HG02885 (cell line): ENCODE measurements around the gene SPECC1.
"Not testable (repeated sequence)": the region's sequence is repeated elsewhere in the genome, so short reads cannot be mapped to it uniquely, and the experiment has no call there.

Experiments
- ATAC-seq: cut with Tn5 transposase; IDR thresholded peaks from one replicate; pipeline ENCODE4 v1.9.1; 2021; ENCODE audit warnings: mild to moderate bottlenecking; ENCODE audit not compliant: unreplicated experiment, poor library complexity

SPECC1 gene

DNA sequence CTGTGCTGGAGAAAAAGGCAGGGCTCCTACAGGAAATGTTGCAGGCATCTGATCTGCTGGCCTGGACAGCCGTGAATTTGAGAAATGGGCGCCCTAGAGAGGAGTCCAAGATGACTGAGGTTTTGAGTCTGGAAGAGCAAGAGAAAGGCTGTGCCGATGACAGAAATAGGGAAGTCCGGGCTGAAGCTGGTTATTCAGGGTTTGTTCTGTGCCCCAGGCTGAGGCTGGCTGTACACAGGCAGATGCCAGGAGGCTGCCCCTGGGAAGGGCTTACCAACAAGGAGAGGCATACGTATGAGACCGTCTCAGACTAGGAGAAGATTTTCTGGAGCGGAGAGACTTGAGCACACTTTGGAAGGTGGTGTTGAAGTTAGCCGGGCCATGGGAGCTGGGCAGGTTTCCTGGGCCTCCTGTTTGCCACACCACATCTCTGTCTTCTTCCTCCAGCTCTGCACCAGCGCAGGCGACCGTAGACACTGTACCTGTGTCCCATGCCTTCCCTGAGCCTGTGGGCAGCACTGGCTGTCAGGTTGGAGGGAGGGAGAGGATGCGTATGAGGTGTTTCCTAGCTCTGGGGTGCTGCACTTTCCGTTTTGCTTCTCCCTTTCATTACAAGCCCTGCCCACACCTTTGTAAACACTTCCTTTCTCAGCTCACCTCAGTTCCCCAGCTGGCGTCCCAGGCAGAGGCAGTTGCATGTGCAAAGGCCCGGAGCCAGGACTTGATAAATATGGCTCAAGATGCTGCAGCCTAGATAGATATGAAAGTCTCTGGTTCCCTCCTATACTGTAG lies 80.8 kb downstream of the SPECC1 start:
- ATAC-seq, result no peak

DNA sequence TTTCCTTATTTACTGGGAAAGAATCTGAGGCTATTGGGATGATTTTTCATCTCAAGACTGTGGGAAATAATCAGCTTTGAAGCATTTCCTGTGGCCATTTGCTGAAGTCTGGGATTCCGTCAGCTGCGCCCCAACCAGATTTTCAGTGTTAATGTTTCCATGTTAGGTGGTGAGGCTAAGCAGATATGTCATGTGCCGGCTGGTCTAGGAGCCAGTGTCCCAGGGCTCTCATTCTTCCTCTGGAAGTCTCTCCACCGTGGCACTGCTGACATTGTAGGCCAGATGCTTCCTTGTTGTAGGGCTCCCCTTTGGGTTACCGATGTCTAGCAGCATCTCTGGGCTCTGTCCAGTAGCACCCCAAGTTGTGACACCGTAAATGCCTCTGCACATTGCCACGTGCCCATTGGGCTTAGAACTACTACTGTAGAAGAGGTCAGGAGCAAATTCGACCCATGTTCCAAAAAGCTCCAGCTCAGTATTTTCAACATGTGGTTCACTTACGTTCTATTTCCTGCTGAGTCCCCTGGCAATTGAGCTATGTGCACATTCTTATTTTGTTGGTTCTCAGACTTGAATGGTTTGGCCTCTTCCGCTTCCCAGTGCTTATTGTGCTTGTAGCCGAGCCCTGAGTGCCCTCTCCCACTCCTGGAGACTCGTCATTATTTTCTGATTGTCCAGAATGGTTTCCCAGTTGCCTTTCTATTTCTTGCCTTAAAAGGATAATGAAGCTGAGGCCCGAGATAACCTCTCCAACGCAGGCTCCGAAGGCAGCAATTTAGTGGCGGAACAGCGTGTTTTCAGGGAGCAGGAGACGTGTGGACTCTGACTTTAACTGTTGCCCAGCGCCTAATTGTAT lies 82.2 kb downstream of the SPECC1 start:
- ATAC-seq, result no peak

DNA sequence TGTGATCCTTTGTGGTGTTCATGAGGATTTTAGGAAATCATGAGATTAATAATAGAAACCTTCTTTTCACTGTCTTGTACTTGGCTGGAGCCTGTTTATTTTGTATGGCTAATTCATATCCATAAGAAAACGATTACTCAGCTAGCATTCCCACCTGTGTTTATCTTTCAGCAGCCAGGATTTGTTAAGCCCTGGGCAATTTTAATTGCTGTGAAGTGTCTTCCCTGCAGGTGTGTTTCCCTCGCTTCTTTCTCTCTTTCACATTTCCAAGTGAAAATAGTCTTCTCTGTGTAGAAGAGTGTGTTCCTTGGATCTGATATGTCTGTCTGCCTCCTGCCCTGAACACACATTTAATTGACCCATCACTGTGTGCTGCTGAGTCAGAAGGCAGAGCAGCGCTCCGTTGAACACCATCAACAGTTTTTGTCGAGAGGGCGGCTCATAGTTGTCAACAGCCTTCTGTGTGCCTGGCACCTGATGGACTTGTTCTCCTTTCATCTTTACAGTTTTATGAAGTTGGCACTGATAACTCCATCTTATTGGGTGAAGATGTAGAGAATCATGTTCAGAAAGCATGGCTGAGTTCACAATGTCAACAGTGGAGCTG lies 83.2 kb downstream of the SPECC1 start:
- ATAC-seq, result no peak

DNA sequence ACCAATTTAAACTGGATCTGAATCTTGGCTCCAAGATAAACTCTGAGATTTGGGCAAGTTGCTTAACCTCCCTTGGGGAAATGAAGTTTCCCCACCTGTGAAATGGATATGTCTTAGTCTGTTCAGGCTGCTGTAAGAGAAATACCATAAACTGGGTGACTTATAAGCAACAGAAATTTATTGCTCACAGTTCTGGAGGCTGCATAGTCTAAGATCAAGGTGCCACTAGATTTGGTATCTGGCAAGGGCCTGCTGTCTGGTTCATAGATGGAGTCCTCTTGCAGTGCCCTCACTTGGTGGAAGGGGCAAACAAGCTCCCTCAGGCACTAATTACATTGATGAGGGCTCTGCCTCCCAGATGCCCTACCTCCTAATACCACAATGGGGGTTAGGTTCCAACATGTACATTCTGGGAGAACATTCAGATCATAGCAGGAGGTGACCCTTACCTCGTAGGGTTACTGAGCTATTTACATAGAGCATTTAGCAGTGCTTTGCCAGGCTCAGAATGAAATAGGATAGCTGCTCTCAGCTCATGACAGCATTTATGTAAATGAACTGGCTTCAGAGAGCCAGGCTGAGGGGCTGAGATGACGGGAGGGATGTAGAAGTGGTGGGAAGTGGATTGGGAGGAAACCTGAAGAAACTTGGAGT lies 83.9 kb downstream of the SPECC1 start:
- ATAC-seq, result no peak

DNA sequence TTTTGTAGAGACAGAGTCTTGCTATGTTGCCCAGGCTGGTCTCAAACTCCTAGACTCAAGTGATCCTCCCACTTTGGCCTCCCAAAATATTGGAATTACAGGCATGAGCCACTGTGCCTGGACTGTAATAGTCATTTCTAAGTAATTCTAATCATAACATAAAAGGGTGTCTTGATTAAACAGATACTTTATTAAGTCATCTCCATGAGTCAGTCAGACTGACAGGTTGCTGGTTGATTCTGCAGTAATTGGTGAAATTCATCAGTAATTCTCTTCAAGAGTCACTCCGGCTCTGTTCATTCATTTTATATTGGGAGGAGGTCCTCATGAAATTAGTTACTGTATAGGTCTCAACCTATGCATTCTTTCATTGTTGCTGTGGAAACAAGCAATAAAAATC lies 85.6 kb downstream of the SPECC1 start:
- ATAC-seq, result no peak

DNA sequence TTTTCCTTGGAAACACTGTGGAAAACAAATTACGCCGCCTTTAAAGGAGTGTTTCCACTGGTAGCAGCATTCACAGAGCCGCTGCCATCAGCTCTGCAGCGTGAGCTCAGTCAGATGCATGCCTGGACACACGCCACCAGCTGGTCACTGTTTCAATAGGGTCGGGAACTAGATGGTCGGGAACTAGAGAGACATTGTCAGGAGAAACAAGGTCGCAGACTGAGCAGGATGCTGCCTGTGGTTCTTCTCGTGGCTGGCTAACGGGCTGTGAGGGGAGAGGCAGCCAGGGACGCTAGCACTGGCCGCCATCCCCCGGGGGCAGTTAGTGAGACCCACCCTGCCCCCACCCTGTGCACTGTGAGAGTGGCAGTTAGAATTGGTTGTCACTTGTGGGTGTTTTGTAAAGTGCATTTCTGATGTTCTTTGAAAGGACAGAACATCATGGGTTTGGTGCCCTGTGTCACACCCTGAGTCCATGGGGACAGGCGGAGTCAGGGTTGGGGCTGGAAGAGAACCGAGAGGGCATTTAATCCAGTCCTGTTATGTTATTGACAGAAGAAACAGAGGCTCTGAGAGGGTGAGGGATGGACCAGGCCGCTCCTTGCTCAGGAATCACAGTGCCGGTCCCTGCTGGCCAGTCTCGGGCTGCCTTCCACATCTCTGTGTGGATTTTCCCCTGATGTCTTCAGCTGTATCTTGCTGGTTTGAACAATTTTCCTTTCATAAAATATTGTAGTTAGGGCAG lies 86.3 kb downstream of the SPECC1 start:
- no peak for ATAC-seq

DNA sequence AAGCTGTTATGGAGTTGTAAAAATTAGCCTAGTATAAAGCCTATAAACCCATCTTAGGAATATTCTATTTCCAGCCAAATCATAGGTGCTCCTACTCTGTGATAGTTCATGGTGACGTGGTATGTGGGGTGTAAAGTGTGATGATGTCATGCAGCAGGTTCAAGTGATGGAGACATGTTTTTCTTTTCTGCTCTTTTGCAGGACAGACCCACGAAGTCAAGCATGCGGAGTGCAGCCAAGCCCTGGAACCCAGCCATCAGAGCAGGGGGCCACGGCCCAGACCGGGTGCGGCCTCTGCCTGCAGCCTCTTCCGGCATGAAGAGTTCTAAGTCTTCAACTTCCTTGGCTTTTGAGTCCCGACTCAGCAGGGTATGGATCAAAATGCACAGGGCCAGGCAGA lies 87.3 kb downstream of the SPECC1 start:
- ATAC-seq, result no peak

DNA sequence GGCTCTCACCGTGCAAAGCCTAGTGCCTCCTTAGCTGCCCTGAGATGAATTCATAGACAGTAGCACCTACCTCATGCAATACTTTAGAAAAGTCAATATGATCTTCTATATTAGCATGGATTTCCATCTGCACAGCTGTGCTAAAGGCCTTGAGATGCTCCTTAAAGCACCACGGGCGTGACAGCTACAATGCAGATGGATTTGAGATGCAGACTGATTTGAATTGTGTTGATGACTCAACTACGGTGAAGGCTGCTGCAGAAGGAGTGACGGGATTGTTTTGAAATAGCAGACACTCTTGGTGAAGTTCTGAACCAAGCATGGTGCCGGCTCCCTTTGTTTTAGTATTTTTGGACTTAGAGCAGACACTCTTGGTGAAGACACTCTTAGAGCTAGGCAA lies 88.2 kb downstream of the SPECC1 start:
- ATAC-seq, result no peak

DNA sequence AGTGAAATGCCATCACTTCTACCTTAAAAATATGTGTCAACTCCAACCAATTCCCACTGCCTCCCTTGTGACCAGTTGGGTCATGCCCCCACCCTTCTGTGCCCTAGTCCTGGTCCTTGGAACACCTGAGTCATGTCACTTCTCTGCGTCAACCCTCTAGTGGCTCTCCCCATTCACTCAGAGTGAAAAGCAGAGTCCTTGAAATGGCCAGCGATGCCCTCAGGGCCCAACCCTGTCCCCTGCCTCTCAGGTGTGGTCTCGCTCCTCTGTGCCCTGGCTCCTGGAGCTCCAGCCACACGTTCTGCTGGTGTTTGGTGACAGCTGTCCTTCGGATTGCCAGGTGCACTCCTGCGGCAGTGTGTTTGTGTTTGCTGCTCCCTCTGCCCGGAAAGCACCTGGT lies 89.2 kb downstream of the SPECC1 start:
- ATAC-seq, result no peak

DNA sequence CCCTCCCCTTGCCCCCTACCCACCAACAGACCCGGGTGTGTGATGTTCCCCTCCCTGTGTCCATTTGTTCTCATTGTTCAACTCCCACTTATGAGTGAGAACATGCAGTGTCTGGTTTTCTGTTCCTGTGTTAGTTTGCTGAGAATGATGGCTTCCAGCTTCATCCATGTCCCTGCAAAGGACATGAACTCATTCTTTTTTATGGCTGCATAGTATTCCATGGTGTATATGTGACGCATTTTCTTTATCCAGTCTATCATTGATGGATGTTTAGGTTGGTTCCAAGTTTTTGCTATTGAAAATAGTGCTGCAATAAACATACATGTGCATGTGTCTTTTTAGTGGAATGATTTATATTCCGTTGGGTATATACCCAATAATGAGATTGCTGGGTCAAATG lies 91.6 kb downstream of the SPECC1 start:
- not testable (repeated sequence) for ATAC-seq

DNA sequence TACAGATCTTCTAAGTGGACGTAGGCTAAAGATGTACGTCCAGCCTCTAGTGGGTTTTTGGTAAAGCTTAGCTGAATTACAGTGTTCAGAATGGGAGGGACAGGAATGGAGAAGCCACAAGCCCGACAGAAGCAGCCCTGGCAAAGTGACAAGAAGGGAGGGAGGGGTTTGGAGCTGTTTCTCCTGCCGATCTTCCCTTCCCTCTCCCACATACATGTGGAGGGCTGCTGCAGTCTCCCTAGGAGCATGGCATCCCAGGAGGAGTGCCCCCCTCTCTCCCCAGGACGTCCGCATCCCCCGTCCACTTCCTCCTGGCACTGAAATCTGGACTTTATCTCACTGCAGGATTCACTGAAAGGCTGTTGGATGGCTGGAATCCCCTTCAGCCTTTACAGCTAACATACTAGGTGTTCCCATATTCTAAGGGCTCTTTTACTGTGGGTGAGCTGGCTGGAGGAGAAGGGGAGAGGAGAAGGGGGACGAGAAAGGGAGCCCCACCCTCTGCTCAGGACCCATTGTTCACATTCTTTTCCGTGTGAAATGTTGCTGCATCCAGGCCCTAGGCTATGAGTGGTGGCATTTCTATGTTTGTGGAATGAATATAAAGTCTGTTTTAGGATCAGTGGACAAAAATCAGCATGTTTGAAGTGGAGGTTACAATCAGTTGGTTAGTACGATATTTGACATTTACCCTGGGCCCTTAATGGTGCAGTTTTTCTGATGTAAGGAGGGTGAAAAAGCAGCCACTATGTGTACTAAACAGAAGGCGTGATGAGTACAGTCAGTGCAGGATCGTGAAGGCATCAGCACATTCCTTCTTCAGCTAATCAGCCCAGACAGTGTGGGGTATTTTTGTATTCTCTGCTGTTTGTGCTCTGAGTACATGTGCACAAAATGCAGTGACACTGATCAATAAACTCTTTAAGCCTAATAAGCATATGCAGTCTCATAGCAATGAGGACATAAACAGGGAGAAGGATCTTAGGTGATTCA lies 94.6 kb downstream of the SPECC1 start:
- no peak for ATAC-seq

DNA sequence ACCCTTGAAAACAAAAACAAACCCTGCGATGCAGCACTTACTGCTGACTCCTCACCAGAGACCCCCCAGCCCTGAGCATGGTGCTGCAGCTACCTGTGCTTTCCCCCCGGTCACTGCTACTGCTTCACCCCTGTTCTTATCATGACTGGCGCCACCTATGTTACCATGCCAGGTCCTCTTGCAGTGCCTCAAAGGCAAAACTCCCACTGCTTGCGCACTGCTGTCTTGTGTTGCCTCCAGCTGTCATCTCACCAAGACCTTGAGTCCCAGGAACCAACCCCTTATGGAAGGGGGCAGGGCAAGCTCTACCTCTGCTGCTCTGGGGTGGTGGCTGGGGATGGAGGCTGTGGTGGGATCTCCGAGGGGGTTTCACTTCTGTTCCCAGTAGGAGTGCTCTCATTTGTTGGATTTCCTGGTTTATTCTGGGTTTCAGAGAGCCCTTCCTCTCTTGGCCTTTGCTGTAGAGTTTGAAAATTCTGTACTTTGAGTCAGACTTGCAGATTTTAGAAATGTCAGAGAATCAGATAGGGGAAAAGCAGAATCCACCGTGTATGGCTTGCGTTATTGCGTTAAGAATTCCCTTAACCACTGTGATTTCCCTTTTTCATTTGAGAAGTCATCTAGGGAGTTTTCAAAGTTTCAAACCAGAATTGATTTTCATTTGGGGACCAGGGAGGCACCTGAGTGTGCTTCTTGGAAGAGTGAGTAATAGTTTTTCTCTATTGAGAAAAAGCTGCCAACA lies 96.6 kb downstream of the SPECC1 start:
- no peak for ATAC-seq

DNA sequence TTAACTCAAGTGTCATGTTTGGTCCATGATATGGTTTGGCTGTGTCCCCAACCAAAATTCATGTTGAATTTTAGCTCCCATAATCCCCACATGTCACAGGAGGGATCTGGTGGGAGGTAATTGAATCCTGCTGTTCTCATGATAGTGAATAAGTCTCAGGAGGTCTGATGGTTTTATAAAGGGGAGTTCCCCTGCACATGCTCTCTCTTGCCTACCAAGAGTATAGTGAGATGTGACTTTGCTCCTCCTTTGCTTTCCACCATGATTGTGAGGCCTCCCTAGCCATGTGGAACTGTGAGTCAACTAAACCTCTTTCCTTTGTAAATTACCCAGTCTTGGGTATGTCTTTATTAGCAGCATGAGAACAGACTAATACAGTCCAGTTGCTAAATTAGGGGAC lies 97.3 kb downstream of the SPECC1 start:
- not testable (repeated sequence) for ATAC-seq

DNA sequence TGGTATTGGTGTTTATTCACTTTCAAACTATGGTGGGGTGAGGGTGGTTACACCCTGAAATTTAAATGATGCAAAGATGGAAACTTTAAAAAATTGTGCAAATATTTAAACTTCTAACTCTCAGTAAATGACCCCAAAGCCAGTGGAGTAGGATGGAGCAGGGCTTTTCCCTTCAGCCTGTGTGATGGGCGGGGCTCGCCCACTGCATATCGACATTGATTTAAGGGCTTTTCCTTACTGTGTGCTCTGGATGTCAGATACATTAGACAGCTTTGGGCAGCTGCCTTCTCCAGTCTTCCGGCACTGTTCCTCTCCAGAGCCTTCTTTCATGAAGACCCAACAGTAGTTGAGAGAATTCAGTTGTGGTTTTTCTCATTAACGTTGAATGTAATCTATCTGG lies 99.9 kb downstream of the SPECC1 start:
- ATAC-seq, result no peak

DNA sequence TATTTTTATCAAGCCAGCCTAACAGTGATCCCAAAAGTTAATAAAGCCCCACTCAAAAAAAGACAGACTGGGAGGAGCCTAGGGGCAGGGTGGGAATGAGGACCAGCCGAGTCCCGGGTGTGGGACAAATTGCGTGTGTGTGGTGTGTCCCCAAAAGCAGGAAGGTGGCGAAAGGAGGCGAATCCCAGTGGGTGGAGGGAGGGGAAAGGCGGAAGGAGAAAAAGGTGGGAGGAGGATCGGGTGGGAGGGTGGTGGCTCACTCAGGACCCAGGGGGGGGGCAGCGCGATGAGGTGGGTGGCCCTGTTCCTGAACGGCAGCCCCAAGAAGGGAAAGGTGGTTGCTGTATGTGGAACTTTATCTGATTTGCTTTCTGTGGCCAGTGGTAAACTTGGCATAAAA lies 102.4 kb downstream of the SPECC1 start:
- ATAC-seq, result no peak

DNA sequence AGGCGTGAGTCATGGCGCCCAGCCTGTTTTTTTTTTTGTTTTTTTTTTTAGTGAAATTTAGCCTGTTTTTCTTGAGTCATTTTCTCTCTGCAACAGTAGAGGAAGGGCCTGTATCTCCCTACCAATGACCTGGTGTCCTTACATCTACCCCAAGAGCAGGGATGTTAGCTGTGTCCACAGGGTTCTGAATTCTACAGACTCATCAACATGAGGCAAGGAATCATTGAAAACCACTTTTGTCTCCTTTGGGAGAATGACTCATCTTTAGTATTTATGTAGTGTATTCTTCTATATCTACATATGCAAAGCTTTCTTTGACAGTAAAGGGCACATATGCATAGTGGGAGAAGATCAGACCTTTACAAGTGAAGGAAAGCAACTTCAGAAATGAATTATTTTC lies 105.3 kb downstream of the SPECC1 start:
- ATAC-seq, result no peak

DNA sequence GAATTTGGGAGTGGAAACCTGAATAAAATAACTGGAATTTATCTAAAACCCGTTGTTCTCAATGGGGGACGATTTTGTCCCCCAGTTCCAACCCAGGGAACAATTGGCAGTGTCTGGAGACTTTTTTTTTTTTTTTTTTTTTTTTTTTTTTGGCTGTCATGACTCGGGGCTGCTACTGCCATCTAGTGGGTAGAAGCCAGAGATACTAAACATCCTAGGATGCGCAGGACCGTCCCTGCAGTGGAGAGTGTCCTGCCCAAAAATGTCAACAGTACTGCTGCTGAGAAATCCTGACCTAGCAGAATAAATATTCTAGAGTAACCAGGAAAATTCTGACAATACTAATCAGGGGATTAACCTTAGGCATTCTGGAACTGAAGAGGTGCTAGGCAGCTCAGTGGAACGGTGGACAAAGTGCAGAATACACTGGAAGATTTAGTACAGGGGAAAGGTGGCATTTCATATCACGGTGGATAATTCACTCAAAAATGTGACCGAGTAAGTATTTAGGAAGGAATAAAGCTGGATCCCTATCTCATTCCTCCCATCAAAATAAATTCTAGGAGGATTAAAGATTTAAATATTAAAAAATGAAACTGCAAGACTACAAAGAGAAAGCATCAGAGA lies 107.6 kb downstream of the SPECC1 start:
- no peak for ATAC-seq

DNA sequence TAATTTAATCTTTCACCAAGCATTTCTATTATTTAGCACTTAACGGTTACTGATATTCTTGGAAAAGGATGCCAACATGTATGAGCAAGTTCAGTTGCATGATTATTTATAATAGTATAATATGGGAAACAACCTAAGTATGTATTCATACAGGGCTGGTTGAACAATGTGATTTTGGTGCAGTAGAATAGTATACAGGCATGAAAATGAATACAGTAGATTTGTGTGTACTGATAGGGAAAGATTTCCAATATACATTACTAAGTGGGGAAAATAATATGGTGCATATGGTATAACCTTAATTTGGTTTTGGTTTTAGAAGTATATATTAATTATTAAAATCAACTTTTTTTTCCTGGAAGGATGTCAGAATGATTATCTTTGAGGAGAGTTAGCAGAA lies 109.1 kb downstream of the SPECC1 start:
- no peak for ATAC-seq
